NCI-H1930 (cell line): ENCODE measurements around the gene PKHD1.

Experiments
- DNase-seq, 2 experiments: peaks; one replicate each; lab custom pipeline; 2025; lab: John Stamatoyannopoulos, UW

PKHD1 gene

GRCh38 chr6:51678905-51679620 is 408.4 kb downstream of the PKHD1 start:
- peak in 1 of 2 experiments; percentile 5 for DNase-seq

GRCh38 chr6:51678274-51678673 is 409.1 kb downstream of the PKHD1 start:
- DNase-seq: no peak

- DNase-seq: no peak
These were observed 411.5 kb downstream of the PKHD1 start for GRCh38 chr6:51675922-51676275.

GRCh38 chr6:51675020-51675921 is 412.1 kb downstream of the PKHD1 start:
- no peak for DNase-seq

GRCh38 chr6:51663525-51663924 is 423.9 kb downstream of the PKHD1 start:
- no peak for DNase-seq

GRCh38 chr6:51660767-51661166 is 426.6 kb downstream of the PKHD1 start:
- no peak for DNase-seq

- DNase-seq: no peak
These were observed 429.9 kb downstream of the PKHD1 start for GRCh38 chr6:51657491-51657890.

GRCh38 chr6:51655517-51655916 is 431.9 kb downstream of the PKHD1 start:
- no peak for DNase-seq

GRCh38 chr6:51654647-51655046 is 432.8 kb downstream of the PKHD1 start:
- DNase-seq: no peak

GRCh38 chr6:51651132-51651817 is 436.1 kb downstream of the PKHD1 start:
- DNase-seq: no peak

- no peak for DNase-seq
These were observed 438.6 kb downstream of the PKHD1 start for GRCh38 chr6:51648774-51649173.

GRCh38 chr6:51648236-51648635 is 439.2 kb downstream of the PKHD1 start:
- DNase-seq: no peak

GRCh38 chr6:51644426-51644825 is 443.0 kb downstream of the PKHD1 start:
- DNase-seq: no peak

GRCh38 chr6:51640021-51640420 is 447.4 kb downstream of the PKHD1 start:
- no peak for DNase-seq

GRCh38 chr6:51633424-51633823 is 454.0 kb downstream of the PKHD1 start:
- DNase-seq: no peak

GRCh38 chr6:51630011-51630410 is 457.4 kb downstream of the PKHD1 start:
- DNase-seq: no peak

GRCh38 chr6:51626391-51626790 is 461.0 kb downstream of the PKHD1 start:
- DNase-seq: no peak

- no peak for DNase-seq
These were observed 461.8 kb downstream of the PKHD1 start for GRCh38 chr6:51625566-51625965.

- no peak for DNase-seq
These were observed 466.4 kb downstream of the PKHD1 start for GRCh38 chr6:51620971-51621370.

- DNase-seq: no peak
These were observed 468.2 kb downstream of the PKHD1 start for GRCh38 chr6:51619042-51619799.

GRCh38 chr6:51618563-51618962 is 468.9 kb downstream of the PKHD1 start:
- DNase-seq: no peak

- no peak for DNase-seq
These were observed 469.7 kb downstream of the PKHD1 start for GRCh38 chr6:51617751-51618150.
